ENCODE measurements around the gene JAZF1. TPM values are rescaled to one million over a fixed set of nuclear protein-coding genes. Genes with fewer than 3 reads are reported as not detected.

JAZF1 gene
- total and polyA plus RNA-seq, 2 of the 8 experiments (the other 6 are each of a cell fraction or from before 2014, with no cell fraction given) = 2.6 to 21.8 TPM

- TF ChIP-seq SP2 (IDR thresholded peaks at IDR 0.05; ENCODE audit: low read length) = no peak
- TF ChIP-seq RAD21 (IDR thresholded peaks at IDR 0.05 in 1 of 2, conservative IDR thresholded peaks at IDR 0.05 in 1 of 2; ENCODE audit: low read depth in 2 of 2, low read length in 2 of 2) = no peak
Measured at GRCh38 chr7:28160551-28160991, 20.0 kb downstream of the JAZF1 start (continued).

Data from H1 (cell line).